ENCODE results near the gene SPECC1L.
A peak's percentile ranks its signal among the peaks of the same experiment; 100 is the strongest.

The SPECC1L gene

DNA sequence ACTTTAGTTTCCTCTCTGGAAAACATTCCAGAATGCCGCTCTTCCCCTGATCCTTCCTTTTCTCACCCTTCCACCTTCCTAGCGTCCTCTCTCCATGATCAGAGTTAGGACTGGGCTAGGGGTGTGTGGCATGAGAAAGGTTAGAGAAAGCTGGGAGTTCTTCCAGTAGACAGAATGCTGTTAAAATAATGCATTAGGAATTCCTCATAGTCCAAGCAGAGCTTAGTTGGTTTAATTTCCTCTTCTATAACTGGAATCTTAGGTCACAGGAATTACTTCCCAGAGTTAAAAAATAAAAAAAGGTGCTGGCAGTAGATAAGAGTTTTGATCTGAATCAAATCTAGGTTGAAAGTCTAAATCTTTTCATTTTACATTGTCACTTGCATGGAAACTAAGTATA is 119.5 kb downstream of the SPECC1L start:
- ATAC-seq (ENCODE audit: low read depth): no peak
- Mint-ChIP-seq H3K36me3 (peaks cover 9% of the 10 kb centered on the region), H3K27me3 (no peaks in the 10 kb centered on the region), H3K4me1 (no peaks in the 10 kb centered on the region), H3K27ac (no peak overlapping the region), H3K4me3 (no peak overlapping the region), H3K9me3 (no peaks in the 10 kb centered on the region)
- no peak for DNase-seq (ENCODE audit: low spot score in 2 of 2)

DNA sequence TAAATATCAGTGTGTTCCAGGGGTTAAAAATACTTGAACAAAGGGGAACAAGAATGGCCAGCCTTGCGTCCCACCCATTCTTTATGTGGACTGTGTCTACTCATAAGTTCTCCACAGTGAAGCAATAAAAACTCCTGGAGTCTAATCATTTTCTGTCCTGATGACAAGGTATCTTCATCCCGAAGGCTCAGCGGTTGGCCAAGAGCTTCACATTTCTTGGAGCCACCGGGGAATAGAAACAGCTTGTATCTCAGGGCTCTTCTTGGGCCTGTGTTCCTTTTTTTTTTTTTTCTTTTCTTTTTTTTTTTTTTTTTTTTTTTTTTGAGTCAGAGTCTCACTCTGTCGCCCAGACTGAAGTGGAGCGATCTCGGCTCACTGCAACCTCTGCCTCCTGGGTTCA is 119.9 kb downstream of the SPECC1L start:
- H3K27ac Mint-ChIP-seq: no peak overlapping the region

DNA sequence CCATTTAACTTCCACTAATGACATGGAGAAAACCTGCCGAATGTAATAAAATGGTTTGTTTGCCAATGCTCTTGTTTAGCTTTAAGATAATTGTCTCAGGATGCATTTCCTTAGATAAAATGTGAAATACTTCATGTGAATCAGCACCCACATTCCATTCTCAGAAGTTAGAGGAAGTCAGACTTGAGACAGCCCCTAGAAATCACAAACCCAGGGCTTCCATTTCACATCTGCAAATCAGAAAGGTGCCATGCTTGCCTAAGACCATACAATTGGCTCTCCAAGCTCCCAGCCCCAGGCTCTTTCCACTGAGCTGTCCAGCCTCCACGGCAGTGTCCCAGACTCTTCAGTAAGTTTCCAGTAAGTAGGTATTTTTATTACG is 121.2 kb downstream of the SPECC1L start:
- Mint-ChIP-seq H3K4me3 (no peak overlapping the region), H3K4me1 (no peaks in the 10 kb centered on the region), H3K27me3 (no peaks in the 10 kb centered on the region), H3K27ac (no peak overlapping the region), H3K9me3 (no peaks in the 10 kb centered on the region), H3K36me3 (peaks cover 15% of the 10 kb centered on the region)
- DNase-seq (ENCODE audit: low spot score in 2 of 2) (no peak), ATAC-seq (ENCODE audit: low read depth) (no peak)

More for the DNA sequence above, 119.9 kb downstream of the SPECC1L start:
- no peak for ATAC-seq (ENCODE audit: low read depth)
- Mint-ChIP-seq H3K4me3 (no peak overlapping the region), H3K4me1 (no peaks in the 10 kb centered on the region), H3K9me3 (no peaks in the 10 kb centered on the region), H3K27me3 (no peaks in the 10 kb centered on the region), H3K36me3 (peaks cover 11% of the 10 kb centered on the region)
- no peak for DNase-seq (ENCODE audit: low spot score in 2 of 2)

DNA sequence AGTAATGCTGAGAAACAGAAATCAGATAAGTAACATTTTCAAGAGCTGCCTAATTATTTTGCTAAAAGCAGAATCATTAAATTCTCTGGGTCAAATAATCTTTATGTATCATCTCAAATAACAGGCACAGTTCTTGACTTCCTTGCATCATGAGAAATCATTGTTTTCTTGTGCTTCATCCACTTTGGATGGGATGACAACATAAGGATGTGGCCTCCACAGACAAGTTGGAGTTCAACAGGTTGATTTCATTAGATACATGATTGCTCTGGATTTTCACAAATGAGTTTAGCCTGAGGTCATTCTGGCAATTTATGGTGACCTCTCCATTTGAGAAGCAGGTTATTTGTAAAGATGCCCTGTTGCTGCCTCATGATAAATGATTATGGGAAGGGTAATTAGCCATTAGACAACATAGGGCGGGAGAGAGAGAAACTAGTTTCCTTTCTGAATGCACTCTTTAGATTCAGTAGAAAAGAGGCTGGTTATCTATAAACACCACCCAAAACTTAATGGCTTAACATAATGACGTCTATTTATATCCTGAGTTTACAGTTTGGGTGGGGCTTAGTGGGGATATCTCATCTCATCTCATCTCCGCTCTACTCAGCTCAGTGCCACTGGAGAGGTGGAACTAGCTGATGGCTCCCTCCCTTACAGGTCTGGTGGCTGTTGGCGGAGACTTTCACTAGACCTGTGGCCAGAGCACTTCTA is 121.7 kb downstream of the SPECC1L start:
- DNase-seq (ENCODE audit: low spot score in 2 of 2) (no peak), ATAC-seq (ENCODE audit: low read depth) (no peak)
- H3K9me3 Mint-ChIP-seq: no peaks in the 10 kb centered on the region
- H3K4me3 Mint-ChIP-seq: no peak overlapping the region
- peaks cover 2% of the 10 kb centered on the region for H3K4me1 Mint-ChIP-seq
- H3K36me3 Mint-ChIP-seq: peaks cover 15% of the 10 kb centered on the region
- no peaks in the 10 kb centered on the region for H3K27me3 Mint-ChIP-seq
- peak overlapping the region; percentile 51 for H3K27ac Mint-ChIP-seq

DNA sequence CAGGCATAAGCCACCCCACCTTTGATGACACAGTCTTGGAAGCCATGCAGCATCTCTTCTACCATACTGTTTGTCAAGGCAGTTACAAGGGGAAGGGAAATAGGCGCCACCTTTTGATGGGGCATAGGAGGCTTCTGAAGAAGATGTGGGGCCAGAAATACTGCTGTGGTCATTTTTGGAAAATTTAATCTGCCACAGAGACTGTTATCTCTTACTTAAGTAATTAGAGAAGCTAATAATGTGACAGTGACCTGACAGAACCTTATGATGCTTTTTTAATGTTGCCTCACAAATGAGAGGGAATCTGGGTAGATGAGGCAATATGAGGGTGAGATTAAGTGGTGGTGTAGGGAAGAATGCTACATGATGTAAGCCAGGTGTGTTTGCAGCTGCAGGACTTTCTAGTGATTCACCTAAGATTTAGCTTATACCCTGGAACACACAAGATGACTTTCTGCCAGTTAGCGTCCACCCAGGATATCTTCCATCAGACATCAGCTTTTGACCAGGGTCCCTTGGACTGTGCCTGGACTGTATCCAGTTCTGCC is 122.5 kb downstream of the SPECC1L start:
- ATAC-seq (ENCODE audit: low read depth) (no peak), DNase-seq (ENCODE audit: low spot score in 2 of 2) (no peak)
- Mint-ChIP-seq H3K36me3 (peaks cover 14% of the 10 kb centered on the region), H3K4me1 (peaks cover 5% of the 10 kb centered on the region), H3K27ac (peak overlapping the region; percentile 51), H3K4me3 (no peak overlapping the region), H3K9me3 (no peaks in the 10 kb centered on the region), H3K27me3 (no peaks in the 10 kb centered on the region)

GRCh38 chr22:24393848-24394247 is 123.2 kb downstream of the SPECC1L start:
- ATAC-seq (ENCODE audit: low read depth): no peak
- H3K9me3 Mint-ChIP-seq: no peaks in the 10 kb centered on the region
- H3K4me1 Mint-ChIP-seq: peaks cover 10% of the 10 kb centered on the region
- no peak overlapping the region for H3K27ac Mint-ChIP-seq
- peaks cover 11% of the 10 kb centered on the region for H3K36me3 Mint-ChIP-seq
- H3K27me3 Mint-ChIP-seq: no peaks in the 10 kb centered on the region
- H3K4me3 Mint-ChIP-seq: no peak overlapping the region
- DNase-seq (ENCODE audit: low spot score in 2 of 2): no peak

DNA sequence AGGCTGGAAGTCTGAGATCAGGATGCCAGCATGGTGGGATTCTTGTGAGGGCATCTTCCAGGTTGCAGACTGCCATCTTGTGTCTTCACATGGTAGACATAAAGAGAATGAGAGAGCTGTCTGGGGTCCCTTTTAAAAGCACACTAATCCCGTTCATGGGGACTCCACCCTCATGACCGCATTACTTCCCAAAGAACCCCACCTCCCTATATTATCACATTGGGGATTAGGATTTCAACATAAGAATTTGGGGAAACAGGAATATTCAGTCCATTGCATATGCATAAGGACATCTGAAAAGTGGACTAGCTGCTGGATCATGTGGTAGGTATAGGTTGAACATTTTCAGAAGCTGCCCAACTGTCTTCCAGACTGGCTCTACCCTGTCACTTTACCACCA is 123.6 kb downstream of the SPECC1L start:
- Mint-ChIP-seq H3K4me1 (peaks cover 11% of the 10 kb centered on the region), H3K27me3 (no peaks in the 10 kb centered on the region), H3K36me3 (peaks cover 11% of the 10 kb centered on the region), H3K27ac (no peak overlapping the region), H3K9me3 (no peaks in the 10 kb centered on the region), H3K4me3 (no peak overlapping the region)
- ATAC-seq (ENCODE audit: low read depth) (no peak), DNase-seq (ENCODE audit: low spot score in 2 of 2) (no peak)

DNA sequence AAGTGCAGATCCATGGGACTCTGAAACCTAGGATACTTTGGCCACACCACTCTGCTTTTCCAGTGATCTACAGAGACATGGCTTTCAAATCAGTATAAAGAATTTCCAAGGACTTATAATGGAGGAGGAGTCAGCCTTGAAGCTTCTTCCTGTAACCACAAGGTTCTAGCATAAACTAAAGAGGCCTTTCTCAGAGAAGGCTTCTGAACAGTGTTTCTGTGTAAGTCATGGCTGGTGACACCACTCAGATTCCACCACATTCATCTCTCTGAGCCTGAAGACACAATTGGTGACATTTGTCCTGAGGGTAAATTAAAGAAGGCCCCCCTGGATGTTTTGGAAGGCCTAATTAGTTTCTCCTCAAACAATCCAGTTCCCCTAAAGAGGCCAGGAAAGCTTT is 127.8 kb downstream of the SPECC1L start:
- Mint-ChIP-seq H3K27ac (peak overlapping the region; percentile 80), H3K4me3 (peak overlapping the region; percentile 46), H3K27me3 (no peaks in the 10 kb centered on the region), H3K9me3 (no peaks in the 10 kb centered on the region), H3K36me3 (peaks cover 9% of the 10 kb centered on the region), H3K4me1 (peaks cover 38% of the 10 kb centered on the region)
- DNase-seq (ENCODE audit: low spot score in 2 of 2): no peak
- ATAC-seq (ENCODE audit: low read depth): no peak

DNA sequence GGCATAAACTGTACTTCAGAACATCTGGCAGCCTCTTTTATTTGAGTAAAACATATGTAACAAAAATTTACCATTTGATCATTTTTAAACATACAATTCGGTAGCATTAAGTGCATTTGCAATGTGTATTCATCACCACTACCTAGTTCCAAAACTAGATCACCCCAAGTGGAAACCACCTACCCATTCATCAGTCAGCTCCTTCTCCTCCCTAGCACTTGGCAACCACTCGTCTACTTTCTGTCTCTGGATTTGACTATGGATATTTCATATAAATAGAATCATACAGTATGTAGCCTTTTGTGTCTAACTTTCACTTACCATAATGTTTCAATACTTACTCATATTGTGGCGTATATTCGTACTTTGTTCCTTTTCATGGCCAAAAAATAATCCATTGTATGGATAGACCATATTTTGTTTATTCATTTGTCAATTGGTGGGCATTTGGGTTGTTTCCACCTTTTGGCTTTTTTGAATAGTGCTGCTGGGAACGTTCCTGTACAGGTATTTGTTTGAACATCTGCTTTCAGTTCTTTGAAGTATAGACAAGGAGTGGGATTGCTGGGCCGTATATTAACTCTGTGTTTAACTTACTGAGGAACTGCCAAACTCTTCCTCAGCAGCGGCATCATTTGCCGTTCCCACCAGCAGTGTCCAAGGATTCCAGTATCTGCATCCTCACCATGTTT is 129.5 kb downstream of the SPECC1L start:
- H3K4me3 Mint-ChIP-seq: peak overlapping the region; percentile 82
- peak; percentile 23 for ATAC-seq (ENCODE audit: low read depth)
- H3K27ac Mint-ChIP-seq: peak overlapping the region; percentile 95
- H3K36me3 Mint-ChIP-seq: peaks cover 20% of the 10 kb centered on the region
- no peaks in the 10 kb centered on the region for H3K27me3 Mint-ChIP-seq
- H3K9me3 Mint-ChIP-seq: no peaks in the 10 kb centered on the region
- peaks cover 38% of the 10 kb centered on the region for H3K4me1 Mint-ChIP-seq
- DNase-seq (ENCODE audit: low spot score in 2 of 2): no peak

GRCh38 chr22:24400726-24401596 is 130.3 kb downstream of the SPECC1L start:
- DNase-seq (ENCODE audit: low spot score in 2 of 2) (no peak), ATAC-seq (ENCODE audit: low read depth) (peak; percentile 73)
- Mint-ChIP-seq H3K36me3 (peaks cover 15% of the 10 kb centered on the region), H3K27me3 (no peaks in the 10 kb centered on the region), H3K9me3 (no peaks in the 10 kb centered on the region), H3K4me1 (peaks cover 38% of the 10 kb centered on the region), H3K4me3 (peak overlapping the region; percentile 82), H3K27ac (peak overlapping the region; percentile 95)

DNA sequence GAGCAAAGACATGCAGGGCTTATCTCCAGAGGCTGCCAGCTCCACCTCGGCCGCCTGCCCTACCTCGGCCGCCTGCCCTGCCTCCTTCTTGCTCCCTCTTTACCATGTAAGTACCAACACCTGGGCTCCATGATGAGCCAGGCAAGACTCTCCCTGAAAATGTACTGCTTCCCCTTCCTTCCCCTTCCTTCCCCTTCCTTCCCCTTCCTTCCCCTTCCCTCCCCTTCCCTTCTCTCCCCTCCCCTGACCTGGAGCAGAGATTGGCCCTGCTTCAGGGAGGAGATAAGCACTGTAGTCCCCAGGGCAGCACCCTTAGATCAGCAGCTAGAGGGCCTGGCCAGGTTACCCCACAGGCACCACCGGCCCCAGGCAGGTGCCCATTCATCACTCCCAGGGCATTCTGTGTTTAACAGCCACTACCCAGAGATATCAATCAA is 131.3 kb downstream of the SPECC1L start:
- H3K27me3 Mint-ChIP-seq: no peaks in the 10 kb centered on the region
- no peak for DNase-seq (ENCODE audit: low spot score in 2 of 2)
- H3K4me1 Mint-ChIP-seq: peaks cover 38% of the 10 kb centered on the region
- peaks cover 12% of the 10 kb centered on the region for H3K36me3 Mint-ChIP-seq
- H3K9me3 Mint-ChIP-seq: no peaks in the 10 kb centered on the region
- H3K27ac Mint-ChIP-seq: peak overlapping the region; percentile 95
- ATAC-seq (ENCODE audit: low read depth): no peak
- H3K4me3 Mint-ChIP-seq: peak overlapping the region; percentile 82

GRCh38 chr22:24402460-24403192 is 132.0 kb downstream of the SPECC1L start:
- Mint-ChIP-seq H3K9me3 (no peaks in the 10 kb centered on the region), H3K27me3 (no peaks in the 10 kb centered on the region), H3K36me3 (peaks cover 12% of the 10 kb centered on the region), H3K4me3 (peak overlapping the region; percentile 42), H3K27ac (peak overlapping the region; percentile 95), H3K4me1 (peaks cover 36% of the 10 kb centered on the region)
- DNase-seq (ENCODE audit: low spot score in 2 of 2) (no peak), ATAC-seq (ENCODE audit: low read depth) (no peak)

- Mint-ChIP-seq H3K4me1 (peaks cover 32% of the 10 kb centered on the region), H3K9me3 (no peaks in the 10 kb centered on the region), H3K27ac (no peak overlapping the region), H3K27me3 (no peaks in the 10 kb centered on the region), H3K36me3 (peaks cover 12% of the 10 kb centered on the region), H3K4me3 (no peak overlapping the region)
- ATAC-seq (ENCODE audit: low read depth) (no peak), DNase-seq (ENCODE audit: low spot score in 2 of 2) (no peak)
These were observed 132.7 kb downstream of the SPECC1L start for GRCh38 chr22:24403346-24403745.

Measured in memory B cell (primary cell).